Breast epithelium (tissue), 4 donors: Measurements from ENCODE around the gene OXLD1. TPM values are rescaled to one million over a fixed set of nuclear protein-coding genes. Genes with fewer than 3 reads are reported as not detected.

Experiments
- DNase-seq, 2 donors: peaks; one replicate each; pipeline ENCODE4 v3.0.0-alpha.2; 2019; ENCODE audit warnings: low spot score in 2 of 2
- H3K27ac ChIP-seq, 2 donors: fragments of 200-600 bp; sonication (generic) in 1 of 2; one replicate each; pipeline ENCODE4 v1.5.1; 2016 to 2019; ENCODE audit warnings: mild to moderate bottlenecking in 1 of 2
- H3K27me3 ChIP-seq, 2 donors: fragments of 200-600 bp; sonication (generic) in 1 of 2; one replicate each; pipeline versions ENCODE4 v1.5.1 to v1.6.0; 2017 to 2019; ENCODE audit warnings: control low read depth in 1 of 2, mild to moderate bottlenecking in 1 of 2
- H3K36me3 ChIP-seq: fragments of 200-600 bp; one replicate; pipeline ENCODE4 v1.5.1; 2019
- H3K4me1 ChIP-seq, 2 donors: fragments of 200-600 bp; sonication (generic); one replicate each; pipeline ENCODE4 v1.5.1; 2016 to 2019; ENCODE audit warnings: control low read depth in 1 of 2
- H3K4me3 ChIP-seq, 3 donors: fragments of 200-600 bp; sonication (generic); 1 replicate in 2 of 3; 2 replicates in 1 of 3; pipeline ENCODE4 v1.5.1; 2016 to 2019; ENCODE audit warnings: mild to moderate bottlenecking in 3 of 3, moderate library complexity in 2 of 3
- H3K9me3 ChIP-seq, 2 donors: fragments of 200-600 bp; sonication (generic) in 1 of 2; one replicate each; pipeline ENCODE4 v1.5.1; 2016 to 2019; ENCODE audit warnings: control low read depth in 1 of 2
- CTCF ChIP-seq, 3 donors: fragments of 450-650 bp; IDR thresholded peaks; one replicate each; pipeline ENCODE4 v1.5.1; 2016 to 2017; ENCODE audit warnings: antibody characterized with exemption in 3 of 3, mild to moderate bottlenecking in 3 of 3, moderate library complexity in 3 of 3
- POLR2A ChIP-seq: fragments of 450-650 bp; IDR thresholded peaks from one replicate; pipeline ENCODE4 v1.6.1; 2016; ENCODE audit warnings: antibody characterized with exemption, mild to moderate bottlenecking, moderate library complexity
- POLR2AphosphoS5 ChIP-seq, 3 donors: sonication (generic); formaldehyde crosslinking; IDR thresholded peaks; one replicate each; pipeline ENCODE4 v1.6.1; 2017; ENCODE audit warnings: antibody characterized with exemption in 3 of 3
- intact Hi-C: fragments of 100-400 bp; cut with DNase I; formaldehyde crosslinking; loops from one replicate; pipeline ENCODE4 v1.15.1; 2023; ENCODE audit warnings: low total_unique reads
- total RNA-seq, 3 donors: library from RNA; depleted of rRNA; stranded (reverse); fragments of >200 nt; gene quantifications; one replicate each; pipeline ENCODE4 v1.1.0, GENCODE V29; 2016

The OXLD1 gene
- total RNA-seq, 3 donors from 2014 or later, result 34.4 to 43.6 (median 42.6) TPM

GRCh38 chr17:81615401-81615930 is 50.9 kb downstream of the OXLD1 start:
- DNase-seq, result no peak
- TF ChIP-seq POLR2A, result no peak
- no peak for TF ChIP-seq POLR2AphosphoS5 (IDR thresholded peaks at IDR 0.05)
- no peak for TF ChIP-seq CTCF (IDR thresholded peaks at IDR 0.05)
- Histone ChIP-seq H3K4me3 (no peak overlapping the region), H3K27ac (no peak overlapping the region), H3K27me3 (no peaks in the 10 kb centered on the region), H3K36me3 (no peaks in the 10 kb centered on the region), H3K9me3 (no peaks in the 10 kb centered on the region), H3K4me1 (no peaks in the 10 kb centered on the region)
- intact Hi-C loops, result no loop called here

Other genes starting within 250 kb of the OXLD1 start
- gene ACTG1, start 153.8 kb downstream of the OXLD1 start, total RNA-seq, result 1,000 to 10,000 TPM; 2,222 to 2,764 (median 2,750) TPM
- gene FSCN2, start 138.2 kb downstream of the OXLD1 start, total RNA-seq, result 1 to 10 TPM in 2 of 3 donors, under 1 TPM in 1; 0.48 to 3.2 (median 1.6) TPM
- gene FAAP100, start 114.3 kb downstream of the OXLD1 start, total RNA-seq, result 10 to 100 TPM; 13.0 to 23.1 (median 20.6) TPM
- 10 to 100 TPM; 56.0 to 69.0 (median 57.8) TPM for gene NPLOC4, start 29.5 kb downstream of the OXLD1 start, total RNA-seq
- 1 to 10 TPM in 2 of 3 donors, under 1 TPM in 1; 0.80 to 3.5 (median 2.6) TPM for gene TSPAN10, start 29.4 kb downstream of the OXLD1 start, total RNA-seq
- gene PDE6G, start 10.1 kb downstream of the OXLD1 start, total RNA-seq, result 1 to 10 TPM in 1 of 3 donors, not detected in 2; 1.9 TPM
- 10 to 100 TPM in 2 of 3 donors, 1 to 10 TPM in 1; 8.6 to 14.4 (median 11.6) TPM for gene CCDC137, start 132 bp upstream of the OXLD1 start, total RNA-seq
- gene ARL16, start 17.2 kb upstream of the OXLD1 start, total RNA-seq, result 10 to 100 TPM; 34.9 to 44.2 (median 37.5) TPM
- 10 to 100 TPM; 61.0 to 75.0 (median 64.6) TPM for gene HGS, start 17.4 kb upstream of the OXLD1 start, total RNA-seq
- 10 to 100 TPM; 18.4 to 32.3 (median 32.1) TPM for gene MRPL12, start 36.8 kb upstream of the OXLD1 start, total RNA-seq
- 10 to 100 TPM in 2 of 3 donors, 1 to 10 TPM in 1; 9.8 to 28.0 (median 24.4) TPM for gene SLC25A10, start 45.7 kb upstream of the OXLD1 start, total RNA-seq
- not detected for gene GCGR, start 137.5 kb upstream of the OXLD1 start, total RNA-seq
- gene MCRIP1, start 166.7 kb upstream of the OXLD1 start, total RNA-seq, result 10 to 100 TPM; 51.2 to 81.0 (median 67.5) TPM
- not detected for gene PPP1R27, start 168.4 kb upstream of the OXLD1 start, total RNA-seq
- gene P4HB, start 193.9 kb upstream of the OXLD1 start, total RNA-seq, result 100 to 1,000 TPM; 374 to 475 (median 466) TPM
- gene ARHGDIA, start 204.7 kb upstream of the OXLD1 start, total RNA-seq, result 100 to 1,000 TPM in 2 of 3 donors, 10 to 100 TPM in 1; 67.0 to 135 (median 124) TPM
- gene ALYREF, start 225.0 kb upstream of the OXLD1 start, total RNA-seq, result 10 to 100 TPM; 37.4 to 69.5 (median 50.9) TPM
- gene ANAPC11, start 225.1 kb upstream of the OXLD1 start, total RNA-seq, result 100 to 1,000 TPM in 2 of 3 donors, 10 to 100 TPM in 1; 99.7 to 127 (median 117) TPM
- 1 to 10 TPM in 1 of 3 donors, not detected in 2; 2.0 TPM for gene NPB, start 235.6 kb upstream of the OXLD1 start, total RNA-seq
- 10 to 100 TPM; 22.9 to 69.4 (median 35.9) TPM for gene PCYT2, start 244.8 kb upstream of the OXLD1 start, total RNA-seq